ENCODE measurements around the gene IL21R. TPM values are rescaled to one million over a fixed set of nuclear protein-coding genes. Genes with fewer than 3 reads are reported as not detected.

IL21R gene
- total and polyA plus RNA-seq, 2 experiments from 2014 or later: not detected

GRCh38 chr16:27500801-27501200 lies 98.8 kb downstream of the IL21R start:
- DNase-seq (ENCODE audit: low read depth in 1 of 2, low spot score in 1 of 2): no peak
- no peaks in the 10 kb centered on the region for H3K9me3 ChIP-seq (ENCODE audit: low read depth)
- H3K4me1 ChIP-seq (ENCODE audit: low read depth): no peaks in the 10 kb centered on the region
- no peak overlapping the region for H3K4me3 ChIP-seq
- H3K27me3 ChIP-seq: no peaks in the 10 kb centered on the region
- H3K27ac ChIP-seq: no peak overlapping the region
- H3K36me3 ChIP-seq: peaks cover 89% of the 10 kb centered on the region
- TF ChIP-seq CTCF (IDR thresholded peaks at IDR 0.05; ENCODE audit: low read depth, low read length): no peak

Other genes starting within 250 kb of the IL21R start
- 5.7 and 8.5 TPM in 2 replicates for gene KDM8, start 198.6 kb upstream of the IL21R start, total RNA-seq
- gene KDM8, start 198.6 kb upstream of the IL21R start, polyA plus RNA-seq: 10.5 TPM in 2 replicates
- 14.2 and 28.2 TPM in 2 replicates for gene NSMCE1, start 133.4 kb upstream of the IL21R start, total RNA-seq
- 23.4 and 65.8 TPM in 2 replicates for gene NSMCE1, start 133.4 kb upstream of the IL21R start, polyA plus RNA-seq
- 30.9 and 66.1 TPM in 2 replicates for gene IL4R, start 88.2 kb upstream of the IL21R start, total RNA-seq
- 38.1 and 69.1 TPM in 2 replicates for gene IL4R, start 88.2 kb upstream of the IL21R start, polyA plus RNA-seq
- 144 and 162 TPM in 2 replicates for gene GTF3C1, start 147.7 kb downstream of the IL21R start, total RNA-seq
- gene GTF3C1, start 147.7 kb downstream of the IL21R start, polyA plus RNA-seq: 82.9 and 113 TPM in 2 replicates
- 12.6 and 24.1 TPM in 2 replicates for gene KATNIP, start 148.0 kb downstream of the IL21R start, total RNA-seq
- gene KATNIP, start 148.0 kb downstream of the IL21R start, polyA plus RNA-seq: 10.8 and 11.2 TPM in 2 replicates

Measured in cardiac muscle cell (in vitro differentiated cells and primary cell).